ENCODE results near the gene IQGAP2. TPM values are rescaled to one million over a fixed set of nuclear protein-coding genes. Genes with fewer than 3 reads are reported as not detected.

The IQGAP2 gene
- total RNA-seq, 2 experiments from 2014 or later, result 62.7 to 74.9 TPM

- Mint-ChIP-seq H3K27me3 (no peaks in the 10 kb centered on the region), H3K4me3 (no peak overlapping the region), H3K27ac (no peak overlapping the region), H3K4me1 (peaks cover 7% of the 10 kb centered on the region), H3K36me3 (peaks cover 37% of the 10 kb centered on the region), H3K9me3 (no peaks in the 10 kb centered on the region)
- no peak for DNase-seq
- POLR2A ChIA-PET, result no interaction called here
- no peak for ATAC-seq (ENCODE audit: low read depth)
Observed at GRCh38 chr5:76689321-76690036, 286.4 kb downstream of the IQGAP2 start.

DNA sequence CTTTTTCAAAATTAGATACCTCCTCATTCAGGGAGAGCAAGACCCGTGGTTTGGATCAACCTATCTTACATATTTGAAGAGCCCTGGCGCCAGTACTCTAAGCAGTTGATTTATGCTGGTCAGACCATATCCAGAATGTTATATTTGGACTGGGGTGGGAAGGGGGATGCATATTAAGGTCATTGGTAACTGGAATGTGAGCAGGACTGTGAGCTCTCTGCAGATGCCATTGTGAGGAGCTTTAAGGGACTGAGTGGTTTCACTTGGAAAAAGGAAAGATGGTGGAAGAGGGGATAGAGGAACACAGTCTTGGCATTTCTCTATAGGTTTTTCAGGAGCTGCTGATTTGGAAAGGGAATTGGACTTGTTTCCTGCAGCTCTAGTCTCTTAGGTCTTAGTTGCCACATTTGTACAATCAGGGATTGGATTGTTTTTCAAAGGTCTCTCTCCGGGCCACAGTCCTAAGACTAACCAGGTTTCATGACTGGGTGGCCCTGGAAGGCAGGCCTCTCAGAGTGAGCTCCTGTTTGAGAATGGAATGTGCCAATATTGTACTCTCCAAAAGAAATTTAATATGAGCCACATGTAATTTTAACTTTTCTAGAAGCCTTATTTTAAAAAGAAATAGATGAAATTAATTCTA, 287.1 kb downstream of the IQGAP2 start:
- Mint-ChIP-seq H3K27ac (no peak overlapping the region), H3K4me1 (peaks cover 7% of the 10 kb centered on the region), H3K4me3 (no peak overlapping the region), H3K27me3 (no peaks in the 10 kb centered on the region), H3K9me3 (no peaks in the 10 kb centered on the region), H3K36me3 (peaks cover 37% of the 10 kb centered on the region)
- POLR2A ChIA-PET, result no interaction called here
- ATAC-seq (ENCODE audit: low read depth), result no peak
- no peak for DNase-seq

DNA sequence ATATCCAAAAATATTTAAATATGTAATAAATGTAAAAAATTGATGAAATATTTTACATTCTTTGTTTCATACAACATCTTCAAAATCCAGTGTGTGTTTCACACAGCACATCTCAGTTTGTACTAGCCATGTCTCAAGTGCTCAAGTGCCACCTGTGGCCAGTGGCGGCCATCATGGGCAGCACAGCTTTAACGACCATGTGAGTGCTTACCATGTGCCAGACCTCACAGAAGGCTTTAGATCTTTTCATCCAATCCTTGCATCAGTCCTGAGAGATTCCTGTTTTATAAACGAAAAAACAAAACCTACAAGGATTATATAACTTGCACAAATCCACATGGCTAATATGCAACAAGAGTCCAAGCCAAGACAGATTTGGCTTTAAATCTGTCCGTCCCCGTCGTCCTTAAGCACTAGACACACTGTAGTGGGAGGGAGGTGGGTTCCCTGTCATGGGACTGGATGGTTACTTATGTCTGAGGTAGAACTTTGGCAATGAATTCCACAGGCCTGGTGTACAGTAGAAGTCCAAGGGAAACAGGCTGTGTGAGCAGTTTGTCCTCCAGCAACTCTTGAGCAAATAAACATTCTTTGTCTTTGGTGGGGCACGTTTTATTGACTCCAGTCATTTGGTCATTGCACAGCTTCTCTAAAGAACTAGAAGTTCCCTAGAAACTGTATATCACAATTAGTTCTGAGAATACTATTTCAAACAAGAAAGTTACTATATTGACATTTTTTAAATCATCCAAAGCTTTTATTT, 287.8 kb downstream of the IQGAP2 start:
- H3K4me1 Mint-ChIP-seq, result peaks cover 7% of the 10 kb centered on the region
- POLR2A ChIA-PET, result no interaction called here
- DNase-seq (no peak), ATAC-seq (ENCODE audit: low read depth) (no peak)
- H3K36me3 Mint-ChIP-seq, result peaks cover 40% of the 10 kb centered on the region
- H3K27me3 Mint-ChIP-seq, result no peaks in the 10 kb centered on the region
- H3K27ac Mint-ChIP-seq, result no peak overlapping the region
- no peaks in the 10 kb centered on the region for H3K9me3 Mint-ChIP-seq
- no peak overlapping the region for H3K4me3 Mint-ChIP-seq

DNA sequence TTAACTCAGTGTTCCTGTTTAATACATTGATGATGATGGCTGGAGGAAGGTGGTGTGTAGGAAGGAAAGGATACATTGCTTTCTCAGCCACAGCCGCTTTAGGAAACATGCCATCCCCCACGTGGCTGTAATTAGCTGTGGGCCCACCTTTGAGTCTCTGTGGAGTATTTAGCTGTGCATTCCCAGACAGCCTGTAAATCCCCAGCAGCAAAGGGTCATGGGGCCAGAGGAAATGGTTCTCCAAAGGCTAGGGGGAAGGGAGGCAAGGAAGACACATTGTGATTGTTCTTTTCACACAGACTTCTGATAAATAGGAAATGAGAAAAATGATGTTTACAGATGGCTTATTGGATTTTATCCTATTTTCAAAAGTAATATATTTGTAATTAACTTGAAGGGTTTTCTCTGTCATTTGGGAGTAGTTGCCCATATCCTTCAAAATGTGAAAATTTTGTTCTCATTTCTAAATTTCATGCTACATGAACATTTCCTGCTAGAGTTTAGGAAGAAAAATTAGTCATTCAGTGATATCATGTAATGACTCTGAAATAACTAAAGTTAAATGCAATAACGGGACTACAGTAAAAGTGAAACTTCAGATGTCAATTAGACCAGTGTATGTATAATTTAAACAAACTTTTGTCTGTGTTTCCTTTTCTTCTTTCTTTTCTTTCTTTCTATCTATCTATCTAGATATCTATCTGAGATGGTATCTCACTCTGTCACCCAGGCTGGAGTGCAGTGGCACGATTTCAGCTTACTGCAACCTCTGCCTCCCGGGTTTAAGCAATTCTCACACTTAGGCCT, 288.6 kb downstream of the IQGAP2 start:
- DNase-seq, result no peak
- POLR2A ChIA-PET, result no interaction called here
- Mint-ChIP-seq H3K36me3 (peaks cover 39% of the 10 kb centered on the region), H3K27me3 (no peaks in the 10 kb centered on the region), H3K27ac (no peak overlapping the region), H3K4me1 (peaks cover 7% of the 10 kb centered on the region), H3K4me3 (no peak overlapping the region), H3K9me3 (no peaks in the 10 kb centered on the region)
- no peak for ATAC-seq (ENCODE audit: low read depth)

GRCh38 chr5:76692274-76692540, 289.1 kb downstream of the IQGAP2 start:
- POLR2A ChIA-PET, result no interaction called here
- H3K36me3 Mint-ChIP-seq, result peaks cover 33% of the 10 kb centered on the region
- H3K9me3 Mint-ChIP-seq, result no peaks in the 10 kb centered on the region
- peaks cover 7% of the 10 kb centered on the region for H3K4me1 Mint-ChIP-seq
- H3K27ac Mint-ChIP-seq, result no peak overlapping the region
- H3K4me3 Mint-ChIP-seq, result no peak overlapping the region
- ATAC-seq (ENCODE audit: low read depth) (no peak), DNase-seq (no peak)
- H3K27me3 Mint-ChIP-seq, result no peaks in the 10 kb centered on the region

- POLR2A ChIA-PET, result no interaction called here
- H3K36me3 Mint-ChIP-seq, result peaks cover 34% of the 10 kb centered on the region
Observed at GRCh38 chr5:76692651-76693050, 289.6 kb downstream of the IQGAP2 start.

DNA sequence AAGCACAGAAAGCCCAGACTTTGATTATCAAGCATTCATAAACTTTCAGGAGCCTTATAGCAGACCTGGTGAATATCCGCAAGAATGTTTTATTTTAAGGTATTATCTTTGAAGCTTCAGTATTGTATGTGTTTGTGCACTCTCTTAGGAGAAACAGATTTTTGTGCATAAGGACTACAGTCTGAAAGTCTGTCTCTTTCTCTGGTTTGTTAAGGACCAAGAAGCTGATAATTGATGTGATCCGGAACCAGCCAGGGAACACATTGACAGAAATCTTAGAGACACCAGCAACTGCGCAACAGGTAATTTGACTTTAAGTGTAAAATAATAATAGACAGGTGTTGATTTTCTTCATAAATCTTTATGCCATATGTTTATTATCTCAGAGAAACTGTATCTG, 290.1 kb downstream of the IQGAP2 start:
- no peaks in the 10 kb centered on the region for H3K9me3 Mint-ChIP-seq
- H3K36me3 Mint-ChIP-seq, result peaks cover 34% of the 10 kb centered on the region
- no peak overlapping the region for H3K4me3 Mint-ChIP-seq
- no peak overlapping the region for H3K27ac Mint-ChIP-seq
- DNase-seq (no peak), ATAC-seq (ENCODE audit: low read depth) (no peak)
- H3K4me1 Mint-ChIP-seq, result peaks cover 7% of the 10 kb centered on the region
- POLR2A ChIA-PET, result no interaction called here
- H3K27me3 Mint-ChIP-seq, result no peaks in the 10 kb centered on the region

More at GRCh38 chr5:76692651-76693050, 289.6 kb downstream of the IQGAP2 start:
- Mint-ChIP-seq H3K4me3 (no peak overlapping the region), H3K27me3 (no peaks in the 10 kb centered on the region), H3K9me3 (no peaks in the 10 kb centered on the region), H3K4me1 (peaks cover 7% of the 10 kb centered on the region), H3K27ac (no peak overlapping the region)
- DNase-seq (no peak), ATAC-seq (ENCODE audit: low read depth) (no peak)

- DNase-seq, result no peak
- POLR2A ChIA-PET, result no interaction called here
- Mint-ChIP-seq H3K27me3 (no peaks in the 10 kb centered on the region), H3K27ac (no peak overlapping the region), H3K36me3 (peaks cover 34% of the 10 kb centered on the region), H3K4me1 (peaks cover 7% of the 10 kb centered on the region), H3K4me3 (no peak overlapping the region), H3K9me3 (no peaks in the 10 kb centered on the region)
- no peak for ATAC-seq (ENCODE audit: low read depth)
Observed at GRCh38 chr5:76694317-76694716, 291.2 kb downstream of the IQGAP2 start.

GRCh38 chr5:76695346-76695745, 292.3 kb downstream of the IQGAP2 start:
- Mint-ChIP-seq H3K4me1 (peaks cover 7% of the 10 kb centered on the region), H3K36me3 (peaks cover 25% of the 10 kb centered on the region), H3K27me3 (no peaks in the 10 kb centered on the region), H3K27ac (no peak overlapping the region), H3K9me3 (no peaks in the 10 kb centered on the region), H3K4me3 (no peak overlapping the region)
- no peak for DNase-seq
- ATAC-seq (ENCODE audit: low read depth), result no peak
- POLR2A ChIA-PET, result no interaction called here

GRCh38 chr5:76696251-76696650, 293.2 kb downstream of the IQGAP2 start:
- H3K4me3 Mint-ChIP-seq, result no peak overlapping the region
- H3K9me3 Mint-ChIP-seq, result no peaks in the 10 kb centered on the region
- H3K4me1 Mint-ChIP-seq, result peaks cover 7% of the 10 kb centered on the region
- no peak overlapping the region for H3K27ac Mint-ChIP-seq
- ATAC-seq (ENCODE audit: low read depth), result no peak
- no peak for DNase-seq
- H3K27me3 Mint-ChIP-seq, result no peaks in the 10 kb centered on the region
- H3K36me3 Mint-ChIP-seq, result peaks cover 29% of the 10 kb centered on the region
- POLR2A ChIA-PET, result no interaction called here

DNA sequence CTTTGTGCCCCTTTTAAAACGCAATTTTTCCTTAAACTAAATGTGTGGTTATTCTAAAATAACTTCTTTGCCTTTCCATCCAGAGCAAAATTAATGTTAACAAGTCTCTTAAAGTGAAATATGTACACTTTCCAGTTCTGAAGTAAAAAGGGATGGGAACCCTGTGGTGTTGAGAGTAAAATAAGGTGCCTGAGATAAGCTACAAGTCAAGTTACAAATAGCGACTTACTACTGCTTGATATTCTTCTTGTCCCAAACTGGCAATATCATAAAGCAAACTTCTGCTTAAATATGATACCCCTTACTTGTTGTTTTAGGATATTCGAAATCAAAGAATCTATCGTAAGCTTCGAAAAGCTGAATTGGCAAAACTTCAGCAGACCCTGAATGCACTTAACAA, 294.6 kb downstream of the IQGAP2 start:
- no peaks in the 10 kb centered on the region for H3K9me3 Mint-ChIP-seq
- POLR2A ChIA-PET, result no interaction called here
- no peak for DNase-seq
- H3K4me1 Mint-ChIP-seq, result no peaks in the 10 kb centered on the region
- H3K27ac Mint-ChIP-seq, result no peak overlapping the region
- ATAC-seq (ENCODE audit: low read depth), result no peak
- H3K36me3 Mint-ChIP-seq, result peaks cover 41% of the 10 kb centered on the region
- H3K27me3 Mint-ChIP-seq, result no peaks in the 10 kb centered on the region
- H3K4me3 Mint-ChIP-seq, result no peak overlapping the region

- no peak for ATAC-seq (ENCODE audit: low read depth)
- Mint-ChIP-seq H3K27ac (no peak overlapping the region), H3K4me3 (no peak overlapping the region), H3K4me1 (no peaks in the 10 kb centered on the region), H3K27me3 (no peaks in the 10 kb centered on the region), H3K9me3 (no peaks in the 10 kb centered on the region), H3K36me3 (peaks cover 35% of the 10 kb centered on the region)
- POLR2A ChIA-PET, result no interaction called here
- DNase-seq, result no peak
Observed at GRCh38 chr5:76700571-76700970, 297.5 kb downstream of the IQGAP2 start.

DNA sequence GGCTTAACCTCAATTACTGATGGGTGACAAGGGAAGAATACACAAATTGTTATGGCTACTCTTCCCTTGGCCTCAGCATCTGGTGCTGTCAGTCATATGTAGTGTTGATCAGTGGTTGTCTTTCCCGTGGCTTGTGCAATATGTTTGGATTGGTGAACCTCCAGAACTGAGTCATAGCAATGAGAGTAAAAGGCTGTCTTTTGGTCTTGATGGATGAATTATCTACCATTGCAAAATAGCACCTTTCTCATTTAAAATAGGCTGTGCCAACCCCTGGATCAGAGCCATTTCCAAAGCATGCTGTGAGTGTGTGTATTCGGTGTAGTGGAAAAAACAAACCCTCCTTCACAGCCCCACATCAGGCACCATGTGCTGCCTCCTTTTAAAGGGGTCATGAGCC, 298.2 kb downstream of the IQGAP2 start:
- Mint-ChIP-seq H3K27ac (no peak overlapping the region), H3K4me3 (no peak overlapping the region), H3K27me3 (no peaks in the 10 kb centered on the region), H3K36me3 (peaks cover 29% of the 10 kb centered on the region), H3K9me3 (no peaks in the 10 kb centered on the region), H3K4me1 (no peaks in the 10 kb centered on the region)
- POLR2A ChIA-PET, result no interaction called here
- ATAC-seq (ENCODE audit: low read depth) (no peak), DNase-seq (no peak)

All from activated naive CD8-positive, alpha-beta T cell treated with anti-CD3 and anti-CD28 coated beads, Interleukin-2, amount 10 ng/mL, durations not matched to agents 7 days and 5 days (primary cell).